Stimulated activated CD4-positive, alpha-beta T cell treated with anti-CD3 and anti-CD28 coated beads, Interleukin-2, amount 100 ng/mL, for 4 hours (primary cell): Measurements from ENCODE around the gene TAS2R40.
"Not testable (repeated sequence)": the region's sequence is repeated elsewhere in the genome, so short reads cannot be mapped to it uniquely, and the experiment has no call there.

ENCODE experiments used
- DNase-seq: peaks from one replicate; pipeline ENCODE4 v3.0.0-alpha.2; 2020; ENCODE audit warnings: low read depth

TAS2R40 gene

GRCh38 chr7:143221737-143222136, at the start of gene TAS2R40:
Gene TAS2R40, plus strand, starts transcription at chr7:143222037. Its CDS starts 42 bp downstream, at chr7:143222079.
- no peak for DNase-seq

- DNase-seq, result no peak
These were observed 49.5 kb upstream of the TAS2R40 start for GRCh38 chr7:143172354-143172753.

- DNase-seq, result no peak
These were observed 45.7 kb upstream of the TAS2R40 start for GRCh38 chr7:143176128-143176527.

- DNase-seq, result no peak
These were observed 44.3 kb upstream of the TAS2R40 start for GRCh38 chr7:143177374-143178119.

- DNase-seq, result not testable (repeated sequence)
These were observed 41.1 kb upstream of the TAS2R40 start for GRCh38 chr7:143180771-143181170.

- DNase-seq, result no peak
These were observed 40.5 kb upstream of the TAS2R40 start for GRCh38 chr7:143181349-143181748.

GRCh38 chr7:143183024-143183423, 38.8 kb upstream of the TAS2R40 start, which contains the start of gene TAS2R39:
Gene TAS2R39, plus strand, starts transcription at chr7:143183419. Its CDS starts 0 bp downstream, at chr7:143183419.
- no peak for DNase-seq

- no peak for DNase-seq
These were observed 36.3 kb upstream of the TAS2R40 start for GRCh38 chr7:143185551-143185950.

GRCh38 chr7:143188994-143189393, 32.8 kb upstream of the TAS2R40 start:
- no peak for DNase-seq

GRCh38 chr7:143193880-143194279, 28.0 kb upstream of the TAS2R40 start:
- DNase-seq, result no peak

- DNase-seq, result no peak
These were observed 22.8 kb upstream of the TAS2R40 start for GRCh38 chr7:143199040-143199439.

- DNase-seq, result no peak
These were observed 19.7 kb upstream of the TAS2R40 start for GRCh38 chr7:143202161-143202560.

GRCh38 chr7:143203386-143203785, 18.5 kb upstream of the TAS2R40 start:
- DNase-seq, result no peak

GRCh38 chr7:143205560-143206293, 16.1 kb upstream of the TAS2R40 start:
- DNase-seq, result no peak

GRCh38 chr7:143210541-143210940, 11.3 kb upstream of the TAS2R40 start:
- DNase-seq, result no peak

- DNase-seq, result not testable (repeated sequence)
These were observed 8.4 kb upstream of the TAS2R40 start for GRCh38 chr7:143213478-143213877.

- peak; percentile 36 for DNase-seq
These were observed 6.8 kb upstream of the TAS2R40 start for GRCh38 chr7:143214789-143215679.

GRCh38 chr7:143216151-143216550, 5.7 kb upstream of the TAS2R40 start:
- DNase-seq, result no peak

GRCh38 chr7:143216686-143217085, 5.2 kb upstream of the TAS2R40 start:
- no peak for DNase-seq

GRCh38 chr7:143217806-143218205, 4.0 kb upstream of the TAS2R40 start:
- DNase-seq, result no peak

GRCh38 chr7:143221286-143221685, 551 bp upstream of the TAS2R40 start:
- DNase-seq, result no peak

GRCh38 chr7:143222782-143223181, 945 bp downstream of the TAS2R40 start:
- no peak for DNase-seq
